ACC112 (cell line): ENCODE measurements around the gene KIAA0825.
A peak's percentile ranks its signal among the peaks of the same experiment; 100 is the strongest.
"Not testable (repeated sequence)": the region's sequence is repeated elsewhere in the genome, so short reads cannot be mapped to it uniquely, and the experiment has no call there.

Experiments used
- H2AFZ ChIP-seq: fragments of 200-600 bp; sonication (generic); one replicate; pipeline ENCODE4 v1.6.0; 2017; ENCODE audit warnings: antibody characterized with exemption, low read length; ENCODE audit not compliant: unreplicated experiment
- H3K27ac ChIP-seq: fragments of 200-600 bp; sonication (generic); 2 replicates; pipeline ENCODE4 v1.5.1; 2014; ENCODE audit warnings: low read depth, mild to moderate bottlenecking, antibody characterized with exemption, low read length, moderate library complexity
- H3K27me3 ChIP-seq: fragments of 200-600 bp; sonication (generic); 2 replicates; pipeline ENCODE4 v1.6.1; 2014; ENCODE audit warnings: mild to moderate bottlenecking, antibody characterized with exemption, low read length, moderate library complexity, mixed read lengths; ENCODE audit not compliant: insufficient read depth
- H3K36me3 ChIP-seq: fragments of 200-600 bp; sonication (generic); 2 replicates; pipeline ENCODE4 v1.6.1; 2016; ENCODE audit warnings: mild to moderate bottlenecking, antibody characterized with exemption, low read length, moderate library complexity, mixed read lengths; ENCODE audit not compliant: insufficient read depth
- H3K4me1 ChIP-seq: fragments of 200-600 bp; sonication (generic); one replicate; pipeline ENCODE4 v1.6.1; 2016; ENCODE audit warnings: low read length, mixed read lengths; ENCODE audit not compliant: insufficient read depth, unreplicated experiment, control insufficient read depth
- H3K4me3 ChIP-seq: fragments of 200-600 bp; sonication (generic); 2 replicates; pipeline ENCODE4 v1.5.1; 2014; ENCODE audit warnings: mild to moderate bottlenecking, low read depth, low read length
- H3K79me2 ChIP-seq: fragments of 200-600 bp; sonication (generic); one replicate; pipeline ENCODE4 v1.6.0; 2016; ENCODE audit warnings: low read length; ENCODE audit not compliant: control insufficient read depth, unreplicated experiment, insufficient read depth

Gene KIAA0825

GRCh38 chr5:94191604-94192003, 426.8 kb downstream of the KIAA0825 start:
- H2AFZ ChIP-seq, result no peak overlapping the region
- no peak overlapping the region for H3K4me3 ChIP-seq
- H3K36me3 ChIP-seq, result no peaks in the 10 kb centered on the region
- H3K27ac ChIP-seq, result no peak overlapping the region
- no peaks in the 10 kb centered on the region for H3K27me3 ChIP-seq
- no peaks in the 10 kb centered on the region for H3K79me2 ChIP-seq
- no peaks in the 10 kb centered on the region for H3K4me1 ChIP-seq

- Histone ChIP-seq H3K27ac (no peak overlapping the region), H3K27me3 (no peaks in the 10 kb centered on the region), H3K36me3 (no peaks in the 10 kb centered on the region), H3K4me1 (no peaks in the 10 kb centered on the region), H3K79me2 (no peaks in the 10 kb centered on the region), H3K4me3 (no peak overlapping the region), H2AFZ (no peak overlapping the region)
Observed at GRCh38 chr5:94188725-94189124, 429.7 kb downstream of the KIAA0825 start.

GRCh38 chr5:94184870-94185269, 433.5 kb downstream of the KIAA0825 start:
- H3K4me3 ChIP-seq, result no peak overlapping the region
- H3K4me1 ChIP-seq, result no peaks in the 10 kb centered on the region
- no peak overlapping the region for H3K27ac ChIP-seq
- H3K27me3 ChIP-seq, result no peaks in the 10 kb centered on the region
- H3K79me2 ChIP-seq, result no peaks in the 10 kb centered on the region
- H3K36me3 ChIP-seq, result no peaks in the 10 kb centered on the region
- no peak overlapping the region for H2AFZ ChIP-seq

GRCh38 chr5:94181895-94182294, 436.5 kb downstream of the KIAA0825 start:
- no peaks in the 10 kb centered on the region for H3K79me2 ChIP-seq
- H3K27ac ChIP-seq, result no peak overlapping the region

GRCh38 chr5:94180761-94181160, 437.6 kb downstream of the KIAA0825 start:
- Histone ChIP-seq H3K27ac (no peak overlapping the region), H3K4me1 (peaks cover 10% of the 10 kb centered on the region), H3K4me3 (no peak overlapping the region), H3K79me2 (no peaks in the 10 kb centered on the region), H3K36me3 (no peaks in the 10 kb centered on the region), H3K27me3 (no peaks in the 10 kb centered on the region), H2AFZ (no peak overlapping the region)

More at GRCh38 chr5:94181895-94182294, 436.5 kb downstream of the KIAA0825 start:
- no peak overlapping the region for H3K4me3 ChIP-seq
- H3K36me3 ChIP-seq, result no peaks in the 10 kb centered on the region
- no peaks in the 10 kb centered on the region for H3K27me3 ChIP-seq
- peaks cover 8% of the 10 kb centered on the region for H3K4me1 ChIP-seq
- no peak overlapping the region for H2AFZ ChIP-seq

GRCh38 chr5:94175912-94176311, 442.5 kb downstream of the KIAA0825 start:
- H2AFZ ChIP-seq, result no peak overlapping the region
- H3K36me3 ChIP-seq, result no peaks in the 10 kb centered on the region
- no peaks in the 10 kb centered on the region for H3K27me3 ChIP-seq
- H3K4me1 ChIP-seq, result peaks cover 38% of the 10 kb centered on the region
- no peaks in the 10 kb centered on the region for H3K79me2 ChIP-seq
- H3K27ac ChIP-seq, result no peak overlapping the region
- no peak overlapping the region for H3K4me3 ChIP-seq

GRCh38 chr5:94174748-94175411, 443.5 kb downstream of the KIAA0825 start:
- H2AFZ ChIP-seq, result peak overlapping the region; percentile 53

GRCh38 chr5:94173100-94173499, 445.3 kb downstream of the KIAA0825 start:
- no peaks in the 10 kb centered on the region for H3K27me3 ChIP-seq
- no peaks in the 10 kb centered on the region for H3K79me2 ChIP-seq
- H3K4me3 ChIP-seq, result no peak overlapping the region
- H3K36me3 ChIP-seq, result no peaks in the 10 kb centered on the region
- peaks cover 38% of the 10 kb centered on the region for H3K4me1 ChIP-seq
- no peak overlapping the region for H2AFZ ChIP-seq
- H3K27ac ChIP-seq, result no peak overlapping the region

More at GRCh38 chr5:94174748-94175411, 443.5 kb downstream of the KIAA0825 start:
- H3K27ac ChIP-seq, result peak overlapping the region; percentile 46
- no peaks in the 10 kb centered on the region for H3K36me3 ChIP-seq
- no peak overlapping the region for H3K4me3 ChIP-seq
- H3K79me2 ChIP-seq, result no peaks in the 10 kb centered on the region
- peaks cover 38% of the 10 kb centered on the region for H3K4me1 ChIP-seq
- H3K27me3 ChIP-seq, result no peaks in the 10 kb centered on the region

GRCh38 chr5:94171070-94171469, 447.3 kb downstream of the KIAA0825 start:
- H3K36me3 ChIP-seq, H2AFZ ChIP-seq, H3K27me3 ChIP-seq, H3K4me3 ChIP-seq, H3K27ac ChIP-seq, H3K79me2 ChIP-seq: not testable (repeated sequence)
- H3K4me1 ChIP-seq, result peaks cover 29% of the 10 kb centered on the region

- not testable (repeated sequence) for H2AFZ ChIP-seq, H3K4me3 ChIP-seq, H3K27me3 ChIP-seq, H3K79me2 ChIP-seq, H3K27ac ChIP-seq, H3K36me3 ChIP-seq
- H3K4me1 ChIP-seq, result peaks cover 22% of the 10 kb centered on the region
Observed at GRCh38 chr5:94170158-94170557, 448.2 kb downstream of the KIAA0825 start.

GRCh38 chr5:94168151-94168550, 450.3 kb downstream of the KIAA0825 start:
- Histone ChIP-seq H3K27me3 (no peaks in the 10 kb centered on the region), H3K4me3 (no peak overlapping the region), H3K4me1 (peaks cover 2% of the 10 kb centered on the region), H3K79me2 (no peaks in the 10 kb centered on the region), H3K36me3 (no peaks in the 10 kb centered on the region), H2AFZ (no peak overlapping the region), H3K27ac (no peak overlapping the region)
